ENCODE measurements around the gene LRFN5.

GRCh38 chr14:41644606-41645005 is 37.9 kb downstream of the LRFN5 start:
- TF ChIP-seq CTCF (IDR thresholded peaks at IDR 0.05) (no peak), POLR2A (IDR thresholded peaks at IDR 0.05) (no peak), EP300 (IDR thresholded peaks at IDR 0.05) (no peak), POLR2AphosphoS5 (IDR thresholded peaks at IDR 0.05) (no peak)

All from upper lobe of left lung (tissue), 4 donors.